ENCODE data around the gene NFRKB.

DNA sequence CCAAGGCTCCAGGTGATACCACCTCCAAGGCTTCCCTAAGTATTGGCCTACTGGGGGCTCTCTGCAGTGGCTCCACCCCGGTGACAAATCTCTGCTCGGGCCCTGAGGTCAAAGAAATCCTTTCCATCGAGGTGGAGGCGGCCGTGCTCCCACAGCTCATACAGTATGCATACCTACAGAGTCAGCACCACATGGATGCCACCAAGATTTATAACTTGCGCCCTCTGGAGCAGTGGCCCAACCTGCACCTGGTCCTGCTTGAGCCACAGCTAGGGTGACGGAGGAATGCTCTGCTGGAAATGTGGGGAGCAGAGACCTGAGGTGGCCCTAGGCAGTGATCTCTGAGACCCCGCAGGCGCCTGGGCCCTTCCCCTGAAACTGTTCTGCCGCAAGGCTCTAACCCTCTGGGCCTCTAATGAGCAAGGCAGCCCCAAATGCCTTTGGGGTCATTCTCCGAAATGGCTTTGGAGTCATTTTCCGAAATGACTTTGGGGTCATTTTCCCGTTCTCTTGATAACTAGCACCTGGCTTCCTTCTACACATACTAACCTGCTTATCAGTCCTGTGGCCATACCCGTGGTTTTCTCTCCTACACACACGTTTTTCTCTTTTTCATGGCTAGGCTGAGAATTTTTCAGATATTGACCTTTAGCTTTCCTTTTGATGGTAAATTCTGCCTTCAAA is 45.8 kb downstream of the NFRKB start:
- TF ChIP-seq, protein P1, sequence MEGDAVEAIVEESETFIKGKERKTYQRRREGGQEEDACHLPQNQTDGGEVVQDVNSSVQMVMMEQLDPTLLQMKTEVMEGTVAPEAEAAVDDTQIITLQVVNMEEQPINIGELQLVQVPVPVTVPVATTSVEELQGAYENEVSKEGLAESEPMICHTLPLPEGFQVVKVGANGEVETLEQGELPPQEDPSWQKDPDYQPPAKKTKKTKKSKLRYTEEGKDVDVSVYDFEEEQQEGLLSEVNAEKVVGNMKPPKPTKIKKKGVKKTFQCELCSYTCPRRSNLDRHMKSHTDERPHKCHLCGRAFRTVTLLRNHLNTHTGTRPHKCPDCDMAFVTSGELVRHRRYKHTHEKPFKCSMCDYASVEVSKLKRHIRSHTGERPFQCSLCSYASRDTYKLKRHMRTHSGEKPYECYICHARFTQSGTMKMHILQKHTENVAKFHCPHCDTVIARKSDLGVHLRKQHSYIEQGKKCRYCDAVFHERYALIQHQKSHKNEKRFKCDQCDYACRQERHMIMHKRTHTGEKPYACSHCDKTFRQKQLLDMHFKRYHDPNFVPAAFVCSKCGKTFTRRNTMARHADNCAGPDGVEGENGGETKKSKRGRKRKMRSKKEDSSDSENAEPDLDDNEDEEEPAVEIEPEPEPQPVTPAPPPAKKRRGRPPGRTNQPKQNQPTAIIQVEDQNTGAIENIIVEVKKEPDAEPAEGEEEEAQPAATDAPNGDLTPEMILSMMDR (optimal IDR thresholded peaks at IDR 0.05 in 1 of 3, IDR thresholded peaks at IDR 0.05 in 1 of 3, conservative IDR thresholded peaks at IDR 0.05 in 1 of 3; ENCODE audit: extremely low read depth in 1 of 3, insufficient read depth in 2 of 3, low read length in 3 of 3): no peak
- no peak for TF ChIP-seq EZH2 (IDR thresholded peaks at IDR 0.05; ENCODE audit: low read length)
